GM21423 (cell line): ENCODE results near the gene GRM1.

Source experiments
- ATAC-seq: cut with Tn5 transposase; IDR thresholded peaks from one replicate; pipeline ENCODE4 v1.9.1; 2021; ENCODE audit warnings: mild to moderate bottlenecking, moderate library complexity; ENCODE audit not compliant: unreplicated experiment

The GRM1 gene

DNA sequence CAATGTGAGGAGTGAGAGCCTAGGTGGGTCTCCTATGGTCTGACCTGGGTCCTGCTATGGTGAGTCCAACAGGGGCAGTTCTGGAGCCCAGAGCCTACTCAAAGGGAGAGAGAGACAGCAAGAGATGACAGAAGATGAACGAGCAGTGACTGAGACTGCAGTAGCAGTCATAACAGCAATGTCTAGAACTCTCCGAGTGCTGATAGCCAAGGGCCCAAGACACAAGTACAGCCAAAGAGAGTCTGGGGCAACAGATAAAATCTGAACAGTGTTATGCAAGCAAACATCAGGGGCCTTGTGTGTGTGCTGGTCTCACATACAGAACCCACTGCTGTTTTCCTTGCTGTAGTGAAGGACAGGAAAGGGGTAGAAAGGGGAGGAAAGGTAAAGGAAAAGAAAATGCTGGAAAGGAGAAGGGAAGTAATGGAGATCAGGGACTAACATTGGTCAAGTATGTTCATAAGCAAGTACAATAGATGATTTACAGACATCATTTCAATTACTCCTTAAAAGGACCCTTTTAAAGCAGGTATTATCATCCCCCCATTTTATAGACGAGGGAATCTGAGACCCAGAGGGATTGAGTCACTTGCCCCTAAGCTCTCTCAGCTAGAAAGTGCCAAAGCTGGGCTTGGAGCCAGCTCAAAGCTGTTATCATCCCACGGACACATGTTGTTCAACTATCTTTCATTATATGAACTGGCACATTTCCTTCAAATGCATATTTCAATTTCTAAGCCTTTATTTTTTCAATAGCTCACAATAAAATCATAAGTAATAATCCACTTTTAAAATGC lies 332.5 kb downstream of the GRM1 start:
- no peak for ATAC-seq

DNA sequence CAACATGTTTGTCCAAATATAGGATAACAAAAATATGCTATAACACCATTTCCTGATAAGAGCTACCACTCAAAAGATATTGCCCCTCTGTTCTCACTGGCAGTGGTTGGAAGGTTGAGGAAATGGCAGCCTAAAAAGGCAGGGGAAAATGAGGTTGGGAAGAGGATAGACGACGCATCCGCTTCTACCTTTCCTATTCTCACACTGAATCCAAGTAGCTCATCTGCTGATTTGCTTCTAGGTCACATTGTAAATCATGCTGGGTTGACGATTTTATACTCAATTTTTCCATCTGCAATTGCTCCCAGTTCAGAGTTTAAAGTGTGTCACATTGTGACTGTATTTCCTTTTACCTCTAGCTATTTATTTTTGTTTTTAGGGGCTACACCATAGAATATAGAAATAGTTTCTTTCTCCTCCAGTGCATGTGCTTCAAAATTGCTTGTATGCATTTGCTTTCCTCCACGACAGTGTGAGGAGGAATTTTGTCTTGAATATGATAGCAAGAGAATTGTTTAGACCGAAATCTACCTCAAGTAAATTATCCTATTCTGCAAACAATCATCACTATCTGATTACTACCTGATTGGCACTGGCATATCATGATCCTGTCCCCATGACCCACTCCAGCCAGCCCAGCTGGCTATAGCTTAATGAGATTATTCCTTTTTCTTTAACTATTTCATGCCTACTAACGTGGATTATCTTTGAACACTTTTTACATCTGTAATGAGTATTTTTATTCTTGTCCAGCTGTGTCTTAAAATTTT lies 335.2 kb downstream of the GRM1 start:
- ATAC-seq: no peak

DNA sequence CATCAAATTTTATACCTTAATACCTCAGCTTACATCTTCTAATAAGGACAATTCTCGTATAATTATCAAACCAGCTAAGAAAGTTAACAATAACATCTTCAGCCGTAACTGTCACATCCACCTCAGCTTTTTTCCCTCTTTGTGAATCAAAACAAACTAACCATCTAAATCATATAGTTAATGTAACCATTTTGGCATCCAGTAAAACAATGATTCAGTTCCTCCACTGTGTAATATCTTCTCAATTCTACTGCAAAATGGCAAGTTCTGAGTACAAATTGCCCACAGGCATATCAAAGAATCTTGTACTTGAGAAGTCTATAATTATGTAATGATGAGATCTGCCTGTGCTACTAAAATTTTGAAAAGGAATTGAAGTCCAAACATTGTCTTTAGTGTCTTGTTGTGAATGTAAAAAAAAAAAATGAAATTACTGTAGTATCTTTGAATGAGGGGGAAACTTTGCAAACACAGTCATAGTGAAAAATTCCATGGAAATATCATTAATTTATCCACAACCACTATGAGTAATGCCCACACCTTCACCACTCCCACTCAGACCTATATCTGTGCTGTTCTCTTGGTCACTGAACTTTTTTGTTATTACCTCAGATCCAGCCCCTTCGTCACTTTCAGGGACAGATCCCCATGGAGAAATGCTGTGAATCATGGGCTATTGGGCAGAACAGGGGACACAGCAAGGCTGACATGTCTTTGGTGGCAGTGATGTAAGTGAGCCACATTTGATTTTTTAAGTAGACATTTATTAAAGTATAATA lies 336.1 kb downstream of the GRM1 start:
- ATAC-seq: no peak

DNA sequence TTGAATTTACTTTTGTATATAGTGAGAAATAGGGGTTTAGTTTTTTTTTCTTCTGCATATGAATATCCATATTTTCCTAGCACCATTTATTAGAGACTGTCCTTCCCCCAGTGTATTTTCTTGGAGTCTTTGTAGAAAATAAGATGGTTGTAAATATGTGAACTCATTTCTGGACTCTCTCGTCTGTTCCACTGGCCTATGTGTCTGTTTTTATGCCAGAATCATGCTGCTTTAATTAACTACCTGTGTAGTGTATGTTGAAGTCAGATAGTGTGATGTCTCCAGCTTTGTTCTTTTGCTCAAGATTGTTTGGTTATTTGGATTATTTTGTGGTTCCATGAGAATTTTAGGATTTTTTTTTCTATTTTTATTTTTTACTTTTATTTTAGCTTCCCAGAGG lies 338.2 kb downstream of the GRM1 start:
- ATAC-seq: no peak

DNA sequence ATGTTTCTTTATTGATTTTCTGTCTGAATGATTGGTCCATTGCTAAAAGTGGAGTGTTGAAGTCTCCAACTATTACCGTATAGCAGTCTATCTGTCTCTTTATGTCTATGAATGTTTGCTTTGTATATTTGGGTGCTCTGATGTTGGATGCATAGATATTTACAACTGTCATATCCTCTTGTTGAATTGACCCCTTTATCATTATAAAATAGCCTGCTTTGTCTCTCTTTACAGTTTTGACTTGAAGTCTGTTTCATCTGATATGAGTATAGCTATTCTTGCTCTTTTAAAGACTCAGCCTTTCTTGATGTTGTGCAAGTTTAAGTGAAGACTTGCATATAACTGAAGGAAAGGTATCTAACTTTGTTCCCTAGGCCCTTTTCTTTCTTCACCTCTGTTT lies 341.0 kb downstream of the GRM1 start:
- ATAC-seq: no peak

DNA sequence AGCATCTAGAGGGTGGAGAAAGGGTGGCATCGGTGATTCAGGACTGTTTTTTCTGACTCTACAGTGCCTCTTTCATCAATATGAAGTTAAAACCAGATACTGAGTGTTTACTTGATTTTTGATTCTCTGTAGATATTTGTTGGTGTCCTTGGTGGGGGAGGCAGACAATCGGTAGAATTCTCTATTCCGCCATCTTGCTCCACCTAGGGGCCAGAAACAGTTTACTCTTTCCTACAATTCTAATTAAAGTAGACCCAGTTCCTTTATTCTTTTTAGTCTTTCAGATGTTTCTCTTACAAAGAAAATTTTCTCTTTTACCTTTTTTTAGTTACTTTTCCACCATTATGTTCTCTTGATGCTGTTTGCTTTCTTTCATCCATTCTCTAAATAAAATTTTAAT lies 352.6 kb downstream of the GRM1 start:
- no peak for ATAC-seq

DNA sequence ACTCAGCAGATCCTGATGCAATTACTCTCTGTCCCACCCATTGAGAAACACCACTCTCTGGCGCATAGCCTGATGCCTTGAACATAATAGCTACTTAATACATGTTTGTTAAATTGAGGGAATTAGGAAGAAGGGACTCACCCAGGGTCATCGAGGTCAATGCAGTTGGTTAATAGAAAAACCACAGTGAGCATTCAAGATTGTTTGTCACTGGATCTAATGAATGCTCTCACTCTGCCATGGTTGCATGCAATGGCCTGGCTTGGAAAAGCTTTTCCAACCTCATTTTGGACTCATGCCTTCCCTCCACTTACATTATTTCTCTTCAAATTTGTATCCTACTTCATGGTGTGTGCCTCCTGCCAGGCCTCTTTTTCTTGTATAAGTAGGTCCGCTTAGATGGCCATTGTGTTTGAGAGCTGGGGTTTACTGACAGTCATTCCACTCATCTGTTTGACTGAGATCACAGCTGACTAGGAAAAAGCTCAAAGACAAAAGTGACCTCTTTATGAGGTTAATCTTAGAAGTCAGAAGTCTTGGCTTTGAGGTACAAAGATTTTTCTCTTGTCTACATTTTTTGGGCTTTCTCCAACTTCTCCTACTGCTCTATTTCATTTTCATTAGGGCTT lies 360.0 kb downstream of the GRM1 start:
- ATAC-seq: no peak

DNA sequence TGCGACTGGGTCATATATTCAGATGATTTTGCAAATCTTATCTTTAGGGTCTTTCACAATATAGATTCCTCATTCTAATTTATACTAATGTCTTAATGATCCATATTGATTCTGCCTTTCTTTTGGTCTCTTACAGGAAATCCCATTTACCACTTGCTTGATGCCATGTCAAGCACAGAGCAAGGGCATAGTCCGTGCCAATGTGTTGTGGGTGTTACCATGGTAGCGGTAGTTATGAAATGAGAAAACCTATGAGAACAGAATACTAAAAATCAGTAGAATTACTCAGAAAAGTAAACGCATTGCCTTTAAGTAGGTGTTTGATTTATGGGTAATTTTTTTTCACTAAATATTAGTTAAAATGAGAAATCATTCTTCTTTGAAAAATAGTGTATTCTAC lies 360.9 kb downstream of the GRM1 start:
- no peak for ATAC-seq

DNA sequence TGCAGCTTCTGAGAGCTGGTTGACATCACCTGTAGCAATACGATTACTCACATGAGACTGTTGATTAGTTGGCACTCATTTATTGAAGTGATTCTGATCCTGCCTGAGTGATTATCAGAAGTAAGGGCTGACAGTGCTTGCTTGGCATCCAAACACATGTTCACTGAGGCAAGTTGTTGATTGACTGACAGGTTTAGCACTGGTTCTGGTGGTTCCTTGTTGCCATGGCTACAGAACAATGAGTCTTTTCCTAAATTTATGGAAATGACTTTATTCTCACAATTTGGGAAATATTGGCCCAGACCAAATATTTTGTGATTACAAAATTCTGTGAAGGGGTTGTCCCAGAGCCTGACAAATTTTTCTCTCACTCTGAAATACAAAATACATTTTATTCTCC lies 368.8 kb downstream of the GRM1 start:
- no peak for ATAC-seq

DNA sequence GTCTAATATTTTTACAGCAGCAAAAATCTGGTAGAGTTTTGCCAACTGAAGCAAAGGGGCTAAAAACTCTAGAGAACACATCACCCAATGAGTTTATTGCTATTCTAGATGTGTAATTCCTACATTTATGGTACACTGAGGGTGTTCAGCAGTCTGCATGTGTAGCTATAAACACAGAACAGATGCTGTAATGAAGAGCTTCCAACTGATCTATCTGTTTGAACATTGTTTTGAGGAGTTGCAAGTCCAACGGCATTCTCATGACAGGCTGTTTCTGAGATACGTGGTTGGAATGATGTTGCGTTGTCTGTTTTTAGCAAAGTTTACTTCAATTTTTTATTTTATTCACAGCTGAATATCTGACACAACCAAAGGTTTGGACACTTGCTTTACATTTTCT lies 373.6 kb downstream of the GRM1 start:
- ATAC-seq: no peak

DNA sequence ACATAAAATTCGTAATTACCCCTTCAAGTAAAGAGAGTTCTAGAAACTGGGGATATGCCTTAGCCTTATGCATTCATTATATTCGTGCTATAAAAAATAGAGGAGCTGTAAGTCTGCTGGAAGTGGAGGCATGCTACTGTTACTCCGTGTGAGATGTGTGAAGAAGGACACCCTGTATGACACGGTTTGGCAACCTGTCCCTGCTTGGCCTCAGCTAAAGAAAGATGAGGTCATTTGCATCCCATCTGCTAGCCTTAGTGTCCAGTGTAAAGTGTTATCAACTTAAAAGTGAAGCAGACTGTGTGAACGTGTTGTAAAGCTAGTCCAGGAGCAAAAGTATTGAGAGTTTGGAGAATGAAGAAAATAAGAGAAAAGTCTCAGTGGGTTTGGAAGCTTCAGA lies 379.7 kb downstream of the GRM1 start:
- ATAC-seq: no peak

DNA sequence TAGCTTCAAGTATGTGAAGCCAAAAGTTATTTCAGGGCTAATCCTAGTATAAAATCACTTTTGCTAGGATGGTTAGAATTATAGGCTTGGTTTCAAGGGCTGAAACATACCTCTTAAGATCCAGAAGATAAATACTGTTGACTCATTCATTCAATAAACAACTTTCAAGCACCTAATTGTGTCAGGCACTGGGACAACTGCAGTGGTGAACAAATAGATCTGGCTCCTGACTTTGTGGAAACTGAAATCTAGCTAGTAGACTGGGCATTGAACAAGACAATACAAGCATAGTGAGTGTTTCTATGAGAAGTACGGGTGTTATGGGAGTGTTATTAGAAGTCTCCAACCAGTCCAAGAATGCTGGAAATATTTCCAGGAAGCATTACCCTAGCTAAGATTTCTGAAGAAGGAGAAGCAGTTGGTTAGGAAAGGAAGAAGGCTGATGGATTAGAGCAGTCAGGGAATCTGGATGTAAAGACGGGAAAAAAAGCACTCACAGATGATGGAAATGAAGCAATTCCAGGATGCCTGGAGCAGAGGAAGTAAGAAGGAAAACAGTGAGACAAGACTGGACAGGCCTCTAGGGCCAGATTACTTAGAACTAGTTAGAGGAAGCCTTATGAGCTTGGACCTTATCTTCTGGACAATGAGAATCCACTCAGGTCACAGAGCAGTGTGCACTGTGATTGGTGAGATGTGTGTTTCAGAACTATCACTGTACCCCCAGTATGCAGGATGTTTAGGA lies 382.2 kb downstream of the GRM1 start:
- no peak for ATAC-seq

DNA sequence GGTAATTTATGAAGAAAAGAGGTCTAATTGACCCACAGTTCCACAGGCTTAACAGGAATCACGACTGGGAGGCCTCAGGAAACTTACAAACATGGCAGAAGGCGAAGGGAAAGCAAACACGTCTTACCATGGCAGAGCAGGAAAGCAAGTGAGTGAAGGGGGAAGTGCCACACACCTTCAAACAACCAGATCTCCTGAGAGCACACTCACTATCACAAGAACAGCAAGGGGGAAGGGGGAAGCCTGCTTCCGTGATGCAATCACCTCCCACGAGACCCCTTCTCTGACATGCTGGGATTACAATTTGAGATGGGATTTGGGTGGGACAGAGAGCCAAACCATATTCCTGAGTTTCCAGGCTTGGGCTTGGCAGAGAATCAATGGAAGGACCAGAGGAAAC lies 390.7 kb downstream of the GRM1 start:
- no peak for ATAC-seq

DNA sequence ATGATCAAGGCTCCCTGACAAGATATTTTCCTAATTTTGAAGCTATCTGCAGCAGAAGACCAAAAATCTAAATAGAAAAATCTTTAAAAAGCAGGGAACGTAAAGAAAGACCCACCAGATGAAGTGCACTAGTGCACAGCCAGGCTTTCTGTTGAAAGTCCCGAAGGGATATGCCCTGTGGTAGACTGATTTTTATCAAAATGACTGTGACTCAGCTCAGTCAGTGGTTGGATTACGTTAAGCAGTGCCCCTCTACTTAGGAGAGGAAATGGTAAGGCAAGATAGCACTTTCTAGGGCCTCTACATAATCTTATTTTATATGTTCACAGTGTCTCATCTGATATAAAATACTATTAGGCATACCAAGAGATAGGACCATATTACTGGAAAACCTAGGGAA lies 391.4 kb downstream of the GRM1 start:
- no peak for ATAC-seq

DNA sequence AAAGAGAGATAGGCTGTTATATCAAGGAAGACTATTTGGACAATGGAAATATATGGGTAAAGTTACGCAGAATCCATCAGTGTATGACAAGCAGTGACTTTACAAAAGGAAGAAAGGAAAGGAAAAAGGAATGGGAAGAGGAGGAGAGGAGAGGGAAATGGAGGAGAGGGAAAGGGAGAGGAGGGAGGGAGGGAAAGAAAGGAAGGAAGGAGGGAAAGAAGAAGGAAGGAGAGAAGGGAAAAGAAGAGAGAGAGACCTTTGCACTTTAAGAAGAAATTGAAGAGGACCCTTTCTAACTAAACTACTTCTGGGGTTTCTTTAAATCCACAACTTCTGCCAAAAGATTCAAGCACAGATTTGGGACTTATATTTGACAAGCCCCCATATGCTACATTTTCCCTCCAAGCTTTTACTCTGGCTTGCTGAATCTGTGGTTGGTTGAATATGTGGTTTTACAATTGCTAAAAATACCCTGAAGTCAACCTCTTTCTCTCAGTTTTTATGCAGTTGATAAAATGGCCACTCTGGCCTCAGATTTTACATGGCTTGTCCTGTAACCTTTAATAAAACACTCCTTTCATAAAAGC lies 394.0 kb downstream of the GRM1 start:
- ATAC-seq: no peak

DNA sequence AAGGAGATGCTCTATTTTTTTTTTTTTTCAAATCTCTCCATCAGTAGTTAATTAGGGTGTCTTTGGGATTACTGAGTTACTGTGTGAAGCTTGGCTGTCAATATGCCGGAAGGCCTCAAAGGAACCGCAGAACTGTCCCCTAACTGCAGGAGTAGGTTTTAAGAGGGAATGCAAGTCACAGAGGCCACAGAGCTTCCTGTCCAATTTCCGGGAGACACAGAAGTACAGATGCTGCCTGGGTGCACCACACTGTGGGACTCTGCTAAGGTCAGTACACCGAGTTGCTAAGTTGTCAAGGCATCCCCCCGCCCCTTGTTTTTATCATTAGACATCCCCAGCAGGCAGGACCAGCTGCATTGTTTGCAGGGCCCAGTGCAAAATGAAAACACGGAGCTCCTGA lies 394.6 kb downstream of the GRM1 start:
- no peak for ATAC-seq

DNA sequence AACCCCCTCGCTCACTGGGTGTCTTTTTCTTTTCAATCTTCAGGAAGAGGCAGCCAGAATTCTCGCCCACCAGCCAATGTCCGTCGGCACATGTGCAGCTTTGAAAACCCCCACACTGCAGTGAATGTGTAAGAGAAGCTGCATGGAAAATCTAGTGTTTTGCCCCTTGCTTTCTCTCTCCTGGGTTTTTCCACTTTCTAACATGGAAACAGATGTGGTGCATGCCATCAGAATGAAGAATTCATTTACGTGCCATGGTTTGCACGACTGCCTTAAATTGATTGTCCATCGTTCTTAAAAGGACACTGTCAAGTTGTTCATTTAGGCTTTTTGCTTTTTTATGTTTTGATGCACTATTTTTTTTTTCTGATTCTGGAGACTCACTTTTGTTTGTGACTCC lies 397.7 kb downstream of the GRM1 start:
- no peak for ATAC-seq

DNA sequence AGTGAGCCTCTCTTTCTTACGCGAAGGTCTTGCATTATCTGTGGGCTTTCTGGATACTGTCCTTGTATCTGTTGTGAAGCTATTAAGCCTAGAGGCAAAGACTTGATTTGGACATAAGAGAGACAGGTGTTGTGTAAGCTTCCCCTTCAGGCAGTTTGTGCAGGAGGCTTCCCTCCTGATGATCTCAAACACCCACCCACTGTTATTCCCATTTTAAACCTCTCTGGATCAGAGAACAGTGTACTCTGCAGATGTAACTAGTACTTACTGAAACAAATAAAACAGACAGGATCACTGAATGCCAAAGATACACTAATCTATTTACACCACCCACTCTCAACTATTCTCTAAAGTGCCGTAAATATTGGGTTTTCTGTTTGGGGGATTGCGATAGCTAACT lies 401.0 kb downstream of the GRM1 start:
- no peak for ATAC-seq

DNA sequence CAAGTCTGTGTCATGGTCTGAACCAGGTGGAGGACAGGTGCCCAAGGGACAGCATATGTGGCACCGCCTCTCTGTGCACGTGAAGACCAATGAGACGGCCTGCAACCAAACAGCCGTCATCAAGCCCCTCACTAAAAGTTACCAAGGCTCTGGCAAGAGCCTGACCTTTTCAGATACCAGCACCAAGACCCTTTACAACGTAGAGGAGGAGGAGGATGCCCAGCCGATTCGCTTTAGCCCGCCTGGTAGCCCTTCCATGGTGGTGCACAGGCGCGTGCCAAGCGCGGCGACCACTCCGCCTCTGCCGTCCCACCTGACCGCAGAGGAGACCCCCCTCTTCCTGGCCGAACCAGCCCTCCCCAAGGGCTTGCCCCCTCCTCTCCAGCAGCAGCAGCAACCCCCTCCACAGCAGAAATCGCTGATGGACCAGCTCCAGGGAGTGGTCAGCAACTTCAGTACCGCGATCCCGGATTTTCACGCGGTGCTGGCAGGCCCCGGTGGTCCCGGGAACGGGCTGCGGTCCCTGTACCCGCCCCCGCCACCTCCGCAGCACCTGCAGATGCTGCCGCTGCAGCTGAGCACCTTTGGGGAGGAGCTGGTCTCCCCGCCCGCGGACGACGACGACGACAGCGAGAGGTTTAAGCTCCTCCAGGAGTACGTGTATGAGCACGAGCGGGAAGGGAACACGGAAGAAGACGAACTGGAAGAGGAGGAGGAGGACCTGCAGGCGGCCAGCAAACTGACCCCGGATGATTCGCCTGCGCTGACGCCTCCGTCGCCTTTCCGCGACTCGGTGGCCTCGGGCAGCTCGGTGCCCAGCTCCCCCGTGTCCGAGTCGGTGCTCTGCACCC lies 405.2 kb downstream of the GRM1 start:
- no peak for ATAC-seq
